Neural progenitor cell (in vitro differentiated cells): Measurements from ENCODE around the gene PDE6D. TPM values are rescaled to one million over a fixed set of nuclear protein-coding genes. Genes with fewer than 3 reads are reported as not detected.
A peak's percentile ranks its signal among the peaks of the same experiment; 100 is the strongest.

Experiments used
- DNase-seq: peaks from one replicate; pipeline ENCODE4 v3.0.0-alpha.2; 2016; ENCODE audit warnings: low spot score
- H2AFZ ChIP-seq: fragments of 200-600 bp; sonication (generic); replicated peaks from 2 replicates; pipeline ENCODE4 v1.6.1; 2016; ENCODE audit warnings: antibody characterized with exemption
- H3F3A ChIP-seq: fragments of 200-600 bp; sonication (generic); 2 replicates; pipeline ENCODE4 v1.6.1; 2016; ENCODE audit warnings: antibody characterized with exemption, low read depth
- H3K27ac ChIP-seq: fragments of 200-600 bp; sonication (generic); 2 replicates; pipeline ENCODE4 v1.5.1; 2016; ENCODE audit warnings: mild to moderate bottlenecking
- H3K27me3 ChIP-seq: fragments of 200-600 bp; sonication (generic); 2 replicates; pipeline ENCODE4 v1.6.1; 2016; ENCODE audit warnings: mild to moderate bottlenecking, moderate library complexity
- H3K36me3 ChIP-seq: fragments of 200-600 bp; sonication (generic); 2 replicates; pipeline ENCODE4 v1.5.1; 2016
- H3K4me1 ChIP-seq: fragments of 200-600 bp; sonication (generic); 2 replicates; pipeline ENCODE4 v1.6.1; 2016; ENCODE audit warnings: mixed run types
- H3K4me2 ChIP-seq: fragments of 200-600 bp; sonication (generic); 2 replicates; pipeline ENCODE4 v1.6.1; 2016
- H3K4me3 ChIP-seq: fragments of 200-600 bp; sonication (generic); 2 replicates; pipeline ENCODE4 v1.5.1; 2016
- H3K79me2 ChIP-seq: fragments of 200-600 bp; sonication (generic); 2 replicates; pipeline ENCODE4 v1.6.1; 2016; ENCODE audit warnings: low read depth
- H3K9ac ChIP-seq: fragments of 200-600 bp; sonication (generic); 2 replicates; pipeline ENCODE4 v1.6.1; 2016
- H3K9me3 ChIP-seq: fragments of 200-600 bp; sonication (generic); 2 replicates; pipeline ENCODE4 v1.5.1; 2016; ENCODE audit warnings: low read depth
- H4K20me1 ChIP-seq: fragments of 200-600 bp; sonication (generic); 2 replicates; pipeline ENCODE4 v1.6.1; 2016; ENCODE audit warnings: low read depth
- H3K27ac Mint-ChIP-seq: 3 replicates; pipeline ENCODE4 v1.8.0; 2021; ENCODE audit warnings: mixed read lengths
- H3K27me3 Mint-ChIP-seq: 2 replicates; pipeline ENCODE4 v1.8.0; 2022; ENCODE audit warnings: low read depth, mild to moderate bottlenecking, inconsistent platforms, moderate library complexity, mixed read lengths; ENCODE audit not compliant: insufficient read depth
- H3K36me3 Mint-ChIP-seq: 3 replicates; pipeline ENCODE4 v1.8.0; 2021; ENCODE audit warnings: mixed read lengths
- H3K4me1 Mint-ChIP-seq: 3 replicates; pipeline ENCODE4 v1.8.0; 2021; ENCODE audit warnings: mixed read lengths
- H3K4me3 Mint-ChIP-seq: 3 replicates; pipeline ENCODE4 v1.8.0; 2021; ENCODE audit warnings: mild to moderate bottlenecking, moderate library complexity, mixed read lengths
- H3K9me3 Mint-ChIP-seq: 3 replicates; pipeline ENCODE4 v1.8.0; 2020; ENCODE audit warnings: mixed read lengths
- EZH2 ChIP-seq: fragments of 200-600 bp; sonication (generic); IDR thresholded peaks from 2 replicates; pipeline ENCODE4 v1.6.1; 2017; ENCODE audit warnings: antibody characterized with exemption, mild to moderate bottlenecking, moderate library complexity
- EZH2phosphoT487 ChIP-seq: fragments of 200-600 bp; sonication (generic); IDR thresholded peaks from 2 replicates; pipeline ENCODE4 v1.6.1; 2017; ENCODE audit warnings: antibody characterized with exemption
- total RNA-seq: library from RNA; depleted of rRNA; stranded (reverse); fragments of >200 nt; gene quantifications from 2 replicates; pipeline ENCODE4 v1.2.3, GENCODE V29; 2015; ENCODE audit warnings: low replicate concordance
- TF ChIP-seq, protein P1 (sequence below): fragments of 200-600 bp; sonication (generic); IDR thresholded peaks from 2 replicates; pipeline ENCODE4 v1.5.1; 2017; ENCODE audit warnings: antibody characterized with exemption, mild to moderate bottlenecking

PDE6D gene
- total RNA-seq, 1 donor from 2014 or later = 52.6 TPM

DNA sequence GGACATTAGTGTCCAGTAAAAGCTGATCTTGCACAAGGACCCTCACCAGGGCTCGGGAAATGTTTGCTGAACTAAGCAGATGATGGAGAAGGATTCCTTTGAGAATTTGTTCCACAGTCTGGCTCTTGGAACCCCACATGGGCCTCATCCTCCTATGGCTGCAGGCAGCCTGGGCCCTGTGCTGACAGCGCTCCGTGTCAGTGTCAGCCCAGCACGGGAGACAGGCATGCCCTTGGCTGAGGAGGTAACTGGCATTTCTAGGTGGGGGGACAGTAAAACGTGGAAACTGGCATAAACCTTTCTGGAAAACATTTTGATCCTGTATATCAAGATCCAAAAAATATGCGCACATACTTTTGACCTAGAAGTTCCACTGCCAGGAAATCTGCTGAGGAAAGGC lies 62.3 kb downstream of the PDE6D start:
- H3K4me3 ChIP-seq = no peak overlapping the region
- no peak for TF ChIP-seq EZH2phosphoT487
- no peak for TF ChIP-seq EZH2
- TF ChIP-seq, protein P1, sequence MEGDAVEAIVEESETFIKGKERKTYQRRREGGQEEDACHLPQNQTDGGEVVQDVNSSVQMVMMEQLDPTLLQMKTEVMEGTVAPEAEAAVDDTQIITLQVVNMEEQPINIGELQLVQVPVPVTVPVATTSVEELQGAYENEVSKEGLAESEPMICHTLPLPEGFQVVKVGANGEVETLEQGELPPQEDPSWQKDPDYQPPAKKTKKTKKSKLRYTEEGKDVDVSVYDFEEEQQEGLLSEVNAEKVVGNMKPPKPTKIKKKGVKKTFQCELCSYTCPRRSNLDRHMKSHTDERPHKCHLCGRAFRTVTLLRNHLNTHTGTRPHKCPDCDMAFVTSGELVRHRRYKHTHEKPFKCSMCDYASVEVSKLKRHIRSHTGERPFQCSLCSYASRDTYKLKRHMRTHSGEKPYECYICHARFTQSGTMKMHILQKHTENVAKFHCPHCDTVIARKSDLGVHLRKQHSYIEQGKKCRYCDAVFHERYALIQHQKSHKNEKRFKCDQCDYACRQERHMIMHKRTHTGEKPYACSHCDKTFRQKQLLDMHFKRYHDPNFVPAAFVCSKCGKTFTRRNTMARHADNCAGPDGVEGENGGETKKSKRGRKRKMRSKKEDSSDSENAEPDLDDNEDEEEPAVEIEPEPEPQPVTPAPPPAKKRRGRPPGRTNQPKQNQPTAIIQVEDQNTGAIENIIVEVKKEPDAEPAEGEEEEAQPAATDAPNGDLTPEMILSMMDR = no peak
- H3F3A ChIP-seq = peaks cover 27% of the 10 kb centered on the region
- H3K4me2 ChIP-seq = no peak overlapping the region
- DNase-seq = no peak
- H3K4me3 Mint-ChIP-seq = no peak overlapping the region
- peaks cover 7% of the 10 kb centered on the region for H3K27me3 Mint-ChIP-seq
- H3K27ac ChIP-seq = no peak overlapping the region
- peaks cover 50% of the 10 kb centered on the region for H3K4me1 Mint-ChIP-seq
- peaks cover 1% of the 10 kb centered on the region for H3K36me3 Mint-ChIP-seq
- H4K20me1 ChIP-seq = peaks cover 14% of the 10 kb centered on the region
- no peak overlapping the region for H3K9ac ChIP-seq
- no peaks in the 10 kb centered on the region for H3K27me3 ChIP-seq
- no peaks in the 10 kb centered on the region for H3K9me3 ChIP-seq
- H2AFZ ChIP-seq = no peak overlapping the region
- H3K27ac Mint-ChIP-seq = no peak overlapping the region
- peaks cover 21% of the 10 kb centered on the region for H3K4me1 ChIP-seq
- H3K79me2 ChIP-seq = peaks cover 2% of the 10 kb centered on the region
- H3K9me3 Mint-ChIP-seq = no peaks in the 10 kb centered on the region
- no peaks in the 10 kb centered on the region for H3K36me3 ChIP-seq

DNA sequence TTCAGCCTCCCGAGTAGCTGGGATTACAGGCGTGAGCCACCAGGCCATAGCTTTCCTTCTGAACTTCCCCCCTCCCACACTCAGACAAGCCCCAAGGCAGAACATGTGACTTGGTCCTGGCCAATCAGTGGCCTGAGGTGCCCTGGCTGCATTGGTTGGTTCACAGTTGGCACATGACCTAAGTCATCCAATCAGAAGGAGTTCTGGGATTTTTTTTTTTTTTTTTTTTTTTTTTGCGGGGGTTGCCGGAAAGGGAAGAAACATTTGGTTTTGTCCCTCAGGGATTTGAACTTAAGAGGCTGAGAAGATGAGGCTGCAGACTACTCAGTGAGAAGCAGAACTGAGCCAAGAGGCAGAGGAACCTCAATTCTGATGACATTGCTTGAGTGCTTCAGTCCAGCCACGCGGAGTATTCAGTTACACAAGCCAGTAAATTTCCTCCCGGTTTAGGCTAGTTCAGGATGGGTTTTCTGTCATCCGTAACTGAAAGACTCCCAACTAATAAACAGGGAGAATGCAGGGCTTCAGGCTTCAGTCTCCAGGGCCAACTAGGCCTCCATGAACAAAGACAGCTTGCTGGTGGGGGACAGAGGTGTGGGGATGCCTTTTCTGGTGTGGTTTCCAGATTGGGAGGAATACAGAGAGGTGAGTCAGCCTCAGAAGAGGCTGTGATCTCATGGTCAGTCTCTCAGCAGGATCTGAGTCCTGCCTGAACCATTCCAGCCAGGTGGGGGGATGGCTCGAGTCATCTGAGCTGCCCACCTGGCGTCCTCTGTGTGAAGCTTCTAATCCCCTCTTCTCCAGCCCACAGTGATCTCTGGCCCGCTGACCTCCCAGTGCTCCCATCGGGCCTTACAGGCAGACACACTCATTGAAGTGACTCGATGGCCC lies 63.6 kb downstream of the PDE6D start:
- Mint-ChIP-seq H3K27me3 (peaks cover 13% of the 10 kb centered on the region), H3K36me3 (peaks cover 4% of the 10 kb centered on the region), H3K4me3 (no peak overlapping the region), H3K4me1 (peaks cover 52% of the 10 kb centered on the region), H3K27ac (peak overlapping the region; percentile 53), H3K9me3 (no peaks in the 10 kb centered on the region)
- Histone ChIP-seq H3K27ac (no peak overlapping the region), H3K27me3 (no peaks in the 10 kb centered on the region), H3F3A (peaks cover 29% of the 10 kb centered on the region), H3K4me3 (no peak overlapping the region), H3K4me1 (peaks cover 16% of the 10 kb centered on the region), H2AFZ (no peak overlapping the region), H4K20me1 (peaks cover 26% of the 10 kb centered on the region), H3K36me3 (no peaks in the 10 kb centered on the region), H3K9me3 (no peaks in the 10 kb centered on the region), H3K79me2 (peaks cover 15% of the 10 kb centered on the region), H3K9ac (no peak overlapping the region), H3K4me2 (no peak overlapping the region)
- no peak for DNase-seq
- TF ChIP-seq EZH2 = no peak
- TF ChIP-seq EZH2phosphoT487 = no peak
- TF ChIP-seq, protein P1 = no peak

DNA sequence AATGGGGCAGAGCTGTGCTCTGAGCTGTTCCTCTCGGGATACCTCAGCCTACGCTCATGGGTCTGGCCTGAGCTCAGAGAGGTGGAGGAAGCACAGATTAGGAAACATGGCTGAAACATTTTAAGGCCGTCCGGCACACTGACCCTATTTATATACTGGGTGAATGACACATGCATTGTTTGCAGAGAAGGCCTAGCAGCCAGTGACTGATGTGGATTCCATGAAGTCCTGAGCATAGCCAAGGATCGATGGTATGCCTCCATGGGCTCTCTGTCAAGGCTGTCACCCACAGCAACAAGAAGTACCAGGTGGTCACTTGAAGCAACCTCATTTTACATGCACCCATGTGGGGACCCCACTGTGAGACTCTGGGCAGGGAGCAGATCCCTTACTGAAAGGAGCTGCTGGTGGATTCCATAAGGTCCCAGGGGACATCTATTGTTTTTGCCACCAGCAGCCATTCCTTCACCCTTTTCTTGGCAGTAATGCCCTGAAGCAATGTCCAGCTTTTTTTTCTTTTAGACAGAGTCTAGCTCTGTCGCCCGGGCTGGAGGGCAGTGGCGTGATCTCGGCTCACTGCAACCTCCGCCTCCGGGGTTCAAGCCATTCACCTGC lies 64.3 kb downstream of the PDE6D start:
- H3K4me3 ChIP-seq = no peak overlapping the region
- H3K4me2 ChIP-seq = no peak overlapping the region
- no peak overlapping the region for H3K9ac ChIP-seq
- H3K9me3 Mint-ChIP-seq = no peaks in the 10 kb centered on the region
- peaks cover 11% of the 10 kb centered on the region for H3K36me3 Mint-ChIP-seq
- DNase-seq = no peak
- H4K20me1 ChIP-seq = peaks cover 33% of the 10 kb centered on the region
- peaks cover 23% of the 10 kb centered on the region for H3K79me2 ChIP-seq
- H3K36me3 ChIP-seq = no peaks in the 10 kb centered on the region
- no peak overlapping the region for H3K27ac ChIP-seq
- H2AFZ ChIP-seq = no peak overlapping the region
- TF ChIP-seq EZH2phosphoT487 (no peak), EZH2 (no peak)
- TF ChIP-seq, protein P1 = no peak
- peaks cover 54% of the 10 kb centered on the region for H3K4me1 Mint-ChIP-seq
- peaks cover 20% of the 10 kb centered on the region for H3K4me1 ChIP-seq
- peak overlapping the region; percentile 53 for H3K27ac Mint-ChIP-seq
- peaks cover 18% of the 10 kb centered on the region for H3K27me3 Mint-ChIP-seq
- H3K27me3 ChIP-seq = no peaks in the 10 kb centered on the region
- H3K4me3 Mint-ChIP-seq = no peak overlapping the region
- H3F3A ChIP-seq = peaks cover 36% of the 10 kb centered on the region
- H3K9me3 ChIP-seq = no peaks in the 10 kb centered on the region
